PFSK-1 (cell line): ENCODE measurements around the gene SLC4A4.

Experiments
- FOXP2 ChIP-seq: optimal IDR thresholded peaks from 2 replicates; pipeline ENCODE3; 2011; ENCODE audit warnings: borderline replicate concordance, control low read depth, inconsistent platforms; ENCODE audit not compliant: insufficient read depth; ENCODE audit errors: extremely low read length, extremely low read depth
- POLR2AphosphoS5 ChIP-seq: IDR thresholded peaks from 2 replicates; pipeline ENCODE4 v1.6.1; 2012; ENCODE audit warnings: low read depth, mild to moderate bottlenecking, control low read depth, low read length, moderate library complexity
- SIN3A ChIP-seq: IDR thresholded peaks from 2 replicates; pipeline ENCODE4 v1.6.1; 2012; ENCODE audit warnings: mild to moderate bottlenecking, low read length, moderate library complexity, borderline replicate concordance; ENCODE audit not compliant: insufficient read depth
- TAF1 ChIP-seq: IDR thresholded peaks from 2 replicates; pipeline ENCODE4 v1.6.1; 2012; ENCODE audit warnings: low read length, control low read depth, borderline replicate concordance; ENCODE audit not compliant: insufficient read depth
- TF ChIP-seq, protein P1 (sequence below), 2 experiments: IDR thresholded peaks; 2 replicates each; pipeline versions ENCODE4 v1.6.1 to v1.8.0; 2011 to 2012; ENCODE audit warnings: low read depth in 2 of 2, low read length in 2 of 2, control low read depth in 1 of 2, inconsistent platforms in 1 of 2, mild to moderate bottlenecking in 1 of 2, moderate library complexity in 1 of 2; ENCODE audit not compliant: insufficient read depth in 1 of 2

Gene SLC4A4

DNA sequence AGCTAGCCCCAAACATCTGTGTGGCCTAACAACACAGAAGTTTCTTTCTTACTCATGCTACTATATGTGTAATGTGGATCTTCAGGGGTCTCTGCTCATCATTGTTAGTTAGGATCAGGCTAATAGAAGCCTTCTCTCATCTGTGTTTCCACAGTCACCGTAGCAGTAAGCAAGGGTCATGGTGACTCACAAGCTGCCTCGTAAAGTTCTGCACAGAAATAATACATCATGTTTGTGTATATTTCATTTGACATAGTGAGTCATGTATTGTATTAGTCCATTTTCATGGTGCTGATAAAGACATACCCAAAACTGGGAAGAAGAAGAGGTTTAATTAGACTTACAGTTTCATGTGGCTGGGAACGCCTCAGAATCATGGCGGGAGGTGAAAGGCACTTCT, 38.7 kb downstream of the SLC4A4 start:
- no peak for TF ChIP-seq POLR2AphosphoS5
- no peak for TF ChIP-seq TAF1
- no peak for TF ChIP-seq SIN3A
- TF ChIP-seq, protein P1, sequence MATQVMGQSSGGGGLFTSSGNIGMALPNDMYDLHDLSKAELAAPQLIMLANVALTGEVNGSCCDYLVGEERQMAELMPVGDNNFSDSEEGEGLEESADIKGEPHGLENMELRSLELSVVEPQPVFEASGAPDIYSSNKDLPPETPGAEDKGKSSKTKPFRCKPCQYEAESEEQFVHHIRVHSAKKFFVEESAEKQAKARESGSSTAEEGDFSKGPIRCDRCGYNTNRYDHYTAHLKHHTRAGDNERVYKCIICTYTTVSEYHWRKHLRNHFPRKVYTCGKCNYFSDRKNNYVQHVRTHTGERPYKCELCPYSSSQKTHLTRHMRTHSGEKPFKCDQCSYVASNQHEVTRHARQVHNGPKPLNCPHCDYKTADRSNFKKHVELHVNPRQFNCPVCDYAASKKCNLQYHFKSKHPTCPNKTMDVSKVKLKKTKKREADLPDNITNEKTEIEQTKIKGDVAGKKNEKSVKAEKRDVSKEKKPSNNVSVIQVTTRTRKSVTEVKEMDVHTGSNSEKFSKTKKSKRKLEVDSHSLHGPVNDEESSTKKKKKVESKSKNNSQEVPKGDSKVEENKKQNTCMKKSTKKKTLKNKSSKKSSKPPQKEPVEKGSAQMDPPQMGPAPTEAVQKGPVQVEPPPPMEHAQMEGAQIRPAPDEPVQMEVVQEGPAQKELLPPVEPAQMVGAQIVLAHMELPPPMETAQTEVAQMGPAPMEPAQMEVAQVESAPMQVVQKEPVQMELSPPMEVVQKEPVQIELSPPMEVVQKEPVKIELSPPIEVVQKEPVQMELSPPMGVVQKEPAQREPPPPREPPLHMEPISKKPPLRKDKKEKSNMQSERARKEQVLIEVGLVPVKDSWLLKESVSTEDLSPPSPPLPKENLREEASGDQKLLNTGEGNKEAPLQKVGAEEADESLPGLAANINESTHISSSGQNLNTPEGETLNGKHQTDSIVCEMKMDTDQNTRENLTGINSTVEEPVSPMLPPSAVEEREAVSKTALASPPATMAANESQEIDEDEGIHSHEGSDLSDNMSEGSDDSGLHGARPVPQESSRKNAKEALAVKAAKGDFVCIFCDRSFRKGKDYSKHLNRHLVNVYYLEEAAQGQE (IDR thresholded peaks at IDR 0.05; ENCODE audit: insufficient read depth in 1 of 2, low read depth in 2 of 2, low read length in 2 of 2) = no peak
- TF ChIP-seq FOXP2 = no peak

DNA sequence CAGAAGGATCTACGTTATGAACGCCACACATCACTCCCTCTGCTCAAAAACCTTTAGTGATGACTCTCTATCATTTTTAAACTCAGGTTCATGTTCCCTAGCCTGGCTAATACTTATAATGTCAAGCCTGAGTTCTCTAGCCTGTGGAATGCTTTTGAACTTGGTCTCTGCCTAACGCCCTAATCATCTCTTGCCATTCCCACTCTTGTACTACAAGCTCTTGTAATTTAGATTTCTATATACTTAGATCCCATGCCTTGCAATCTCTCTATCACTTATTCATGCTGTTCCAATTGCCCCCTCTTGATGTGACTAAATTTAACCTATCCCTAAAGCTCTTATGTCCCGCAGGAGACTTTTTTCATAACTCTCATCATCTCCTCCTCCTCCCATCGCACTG, 40.3 kb downstream of the SLC4A4 start:
- no peak for TF ChIP-seq POLR2AphosphoS5
- TF ChIP-seq, protein P1 (IDR thresholded peaks at IDR 0.05; ENCODE audit: insufficient read depth in 1 of 2, low read depth in 2 of 2, low read length in 2 of 2) = no peak
- TF ChIP-seq SIN3A = no peak
- TF ChIP-seq TAF1 = no peak
- TF ChIP-seq FOXP2 = no peak

DNA sequence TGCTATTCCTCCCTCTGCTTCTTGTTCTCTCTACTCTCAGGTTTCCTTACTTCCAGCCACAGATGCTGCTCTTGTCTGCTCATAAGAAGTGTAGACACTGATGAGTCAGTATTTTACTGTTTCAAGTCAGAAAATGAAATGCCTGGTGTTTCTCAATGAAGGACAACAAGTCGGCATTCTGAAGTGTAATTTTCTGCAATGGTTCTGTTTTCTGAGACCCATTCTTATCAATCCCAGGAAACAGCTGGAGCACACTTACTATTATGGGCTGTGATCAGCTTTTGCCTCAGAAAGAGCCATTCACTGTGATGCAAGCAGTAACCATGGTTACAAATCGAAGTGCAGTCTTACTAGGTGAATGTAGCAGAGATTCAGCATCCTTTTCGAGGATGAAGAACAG, 42.0 kb downstream of the SLC4A4 start:
- TF ChIP-seq TAF1 = no peak
- TF ChIP-seq SIN3A = no peak
- TF ChIP-seq FOXP2 = no peak
- TF ChIP-seq, protein P1 (IDR thresholded peaks at IDR 0.05; ENCODE audit: insufficient read depth in 1 of 2, low read depth in 2 of 2, low read length in 2 of 2) = no peak
- TF ChIP-seq POLR2AphosphoS5 = no peak

DNA sequence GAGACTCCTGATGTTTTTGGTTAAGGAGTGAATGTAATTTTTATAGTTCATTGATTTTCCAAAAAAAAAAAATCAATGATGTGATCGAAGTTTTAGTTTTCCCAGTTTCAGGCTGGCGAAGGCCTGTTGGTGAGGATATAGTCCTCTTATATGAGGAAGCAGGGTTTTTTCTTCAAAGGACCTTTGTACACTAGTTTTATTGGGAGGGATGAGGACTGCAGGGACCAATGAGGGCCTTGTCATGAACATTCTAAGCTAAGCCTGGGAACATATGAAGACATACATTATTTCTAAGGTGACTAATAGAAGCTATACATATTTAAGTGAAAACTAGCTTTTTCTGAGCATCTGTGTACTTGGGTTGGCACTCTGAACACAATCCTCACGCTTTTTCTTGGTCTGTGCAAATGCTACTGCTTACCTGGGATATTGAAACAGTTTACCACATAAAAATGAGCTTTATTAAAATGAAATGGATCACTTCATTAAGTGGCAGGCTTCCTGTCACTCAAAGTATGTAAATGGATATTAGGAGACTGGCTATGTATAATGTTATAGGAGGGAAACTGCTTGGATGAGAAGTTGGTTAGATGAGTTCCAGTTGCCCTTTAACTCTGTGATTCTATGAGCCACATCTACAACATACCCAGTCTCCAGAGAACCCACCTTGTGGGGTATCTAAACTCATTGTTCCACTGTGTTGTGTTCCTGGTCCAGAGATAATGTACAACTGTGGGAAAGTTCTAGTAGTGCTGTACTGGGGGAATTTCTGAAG, 43.5 kb downstream of the SLC4A4 start:
- TF ChIP-seq, protein P1 (IDR thresholded peaks at IDR 0.05; ENCODE audit: insufficient read depth in 1 of 2, low read depth in 2 of 2, low read length in 2 of 2) = no peak
- TF ChIP-seq SIN3A (no peak), TAF1 (no peak), POLR2AphosphoS5 (no peak), FOXP2 (no peak)
